B cell (primary cell): Measurements from ENCODE around the gene YJEFN3. TPM values are rescaled to one million over a fixed set of nuclear protein-coding genes. Genes with fewer than 3 reads are reported as not detected.

Source experiments
- ATAC-seq: fragments of 200-7000 bp; cut with Tn5 transposase; one replicate; pipeline ENCODE4 v1.10.0; 2021; ENCODE audit warnings: low read depth, mild to moderate bottlenecking, moderate number of reproducible peaks, moderate library complexity
- CTCF ChIA-PET: fragments of 350-600 bp; sonication (Branson Sonifier 250); formaldehyde crosslinking; loops from one replicate; lab custom pipeline; 2021; ENCODE audit warnings: antibody characterized with exemption, inconsistent platforms; lab: Charles Lee
- POLR2A ChIA-PET: fragments of 350-600 bp; sonication (Branson Sonifier 250); formaldehyde crosslinking; loops from one replicate; lab custom pipeline; 2021; ENCODE audit warnings: antibody characterized with exemption; lab: Charles Lee
- DNase-seq: peaks from one replicate; pipeline ENCODE4 v3.0.0; 2013
- H2AFZ ChIP-seq: 2 replicates; pipeline ENCODE4 v1.6.1; 2012; ENCODE audit warnings: mild to moderate bottlenecking, low read depth, low read length; ENCODE audit not compliant: insufficient read depth, poor library complexity, severe bottlenecking
- H3K27ac ChIP-seq, 2 donors: 1 replicate in 1 of 2; 2 replicates in 1 of 2; pipeline ENCODE4 v1.5.1; 2012 to 2013; ENCODE audit warnings: low read length in 2 of 2, mild to moderate bottlenecking in 2 of 2, moderate library complexity in 1 of 2
- H3K27me3 ChIP-seq, 4 experiments: fragments of 200-600 bp in 1 of 4; sonication (generic) in 1 of 4; replicated peaks in 1 of 4; 1 replicate in 2 of 4; 2 replicates in 2 of 4; pipeline versions ENCODE4 v1.6.1 to v1.7.0; 2013 to 2016; ENCODE audit warnings: low read length in 3 of 4, mild to moderate bottlenecking in 2 of 4, mixed read lengths in 1 of 4, moderate library complexity in 1 of 4; ENCODE audit not compliant: insufficient read depth in 4 of 4, control insufficient read depth in 3 of 4; ENCODE audit errors: control extremely low read depth in 1 of 4
- H3K36me3 ChIP-seq, 2 experiments: replicated peaks in 1 of 2; 1 replicate in 1 of 2; 2 replicates in 1 of 2; pipeline versions ENCODE4 v1.6.1 to v1.7.1; 2013; ENCODE audit warnings: low read length in 1 of 2; ENCODE audit not compliant: insufficient read depth in 2 of 2, control insufficient read depth in 1 of 2; ENCODE audit errors: control extremely low read depth in 1 of 2, extremely low read depth in 1 of 2
- H3K4me1 ChIP-seq, 2 donors: fragments of 200-600 bp in 1 of 2; sonication (generic) in 1 of 2; 1 replicate in 1 of 2; 2 replicates in 1 of 2; pipeline versions ENCODE4 v1.5.1 to v1.6.1; 2013 to 2017; ENCODE audit warnings: low read length in 2 of 2; ENCODE audit not compliant: control insufficient read depth in 2 of 2, insufficient read depth in 2 of 2
- H3K4me2 ChIP-seq: replicated peaks from 2 replicates; pipeline ENCODE3; 2012; ENCODE audit warnings: mild to moderate bottlenecking, low read depth, low read length; ENCODE audit not compliant: poor library complexity, severe bottlenecking
- H3K4me3 ChIP-seq, 5 experiments: fragments of 200-600 bp in 1 of 5; sonication (generic) in 1 of 5; 1 replicate in 3 of 5; 2 replicates in 2 of 5; pipeline versions ENCODE4 v1.5.1 to v1.7.0; 2011 to 2016; ENCODE audit warnings: low read length in 4 of 5, mild to moderate bottlenecking in 4 of 5, low read depth in 2 of 5, control low read depth in 1 of 5, moderate library complexity in 1 of 5; ENCODE audit not compliant: insufficient read depth in 1 of 5; ENCODE audit errors: control extremely low read depth in 1 of 5, extremely low read depth in 1 of 5
- H3K79me2 ChIP-seq: fragments of 200-600 bp; sonication (generic); one replicate; pipeline ENCODE4 v1.6.0; 2016; ENCODE audit warnings: low read length; ENCODE audit not compliant: control insufficient read depth, insufficient read depth
- H3K9ac ChIP-seq: fragments of 200-600 bp; sonication (generic); 2 replicates; pipeline ENCODE4 v1.6.1; 2017; ENCODE audit warnings: mild to moderate bottlenecking, low read length, moderate library complexity
- H3K9me3 ChIP-seq, 3 donors: one replicate each; pipeline versions ENCODE4 v1.6.1 to v1.7.1; 2013; ENCODE audit warnings: low read length in 2 of 3; ENCODE audit not compliant: control insufficient read depth in 2 of 3, insufficient read depth in 1 of 3; ENCODE audit errors: control extremely low read depth in 1 of 3
- H4K20me1 ChIP-seq: 2 replicates; pipeline ENCODE4 v1.6.0; 2012; ENCODE audit warnings: mild to moderate bottlenecking, low read length; ENCODE audit not compliant: insufficient read depth, control insufficient read depth, poor library complexity, severe bottlenecking
- H3K27ac Mint-ChIP-seq: one replicate; pipeline ENCODE4 v1.8.0; 2021; ENCODE audit warnings: mixed read lengths
- H3K27me3 Mint-ChIP-seq: one replicate; pipeline ENCODE4 v1.8.0; 2021; ENCODE audit warnings: mixed read lengths
- H3K4me1 Mint-ChIP-seq: one replicate; pipeline ENCODE4 v1.8.0; 2021; ENCODE audit warnings: mixed read lengths
- H3K4me3 Mint-ChIP-seq: one replicate; pipeline ENCODE4 v1.8.0; 2021; ENCODE audit warnings: mixed read lengths
- H3K9me3 Mint-ChIP-seq: one replicate; pipeline ENCODE4 v1.8.0; 2022; ENCODE audit warnings: mixed read lengths; ENCODE audit not compliant: insufficient read depth
- CTCF ChIP-seq: fragments of 200-600 bp; IDR thresholded peaks from one replicate; pipeline ENCODE4 v1.8.0; 2022; ENCODE audit warnings: antibody characterized with exemption, mild to moderate bottlenecking
- EZH2 ChIP-seq: IDR thresholded peaks from 2 replicates; pipeline ENCODE4 v1.6.1; 2012; ENCODE audit warnings: borderline replicate concordance, low read depth, mild to moderate bottlenecking, moderate library complexity, low read length; ENCODE audit not compliant: insufficient read depth, poor library complexity, severe bottlenecking
- WGBS: methylation state at CpG from one replicate; pipeline ENCODE4 v1.1.5; 2013; ENCODE audit warnings: missing lambda C conversion rate; ENCODE audit not compliant: insufficient coverage; 5-methylcytosine and 5-hydroxymethylcytosine counted together
- intact Hi-C: fragments of 100-400 bp; cut with micrococcal nuclease; formaldehyde crosslinking; loops from one replicate; pipeline ENCODE4 v1.10.0; 2022
- polyA plus RNA-seq: library from polyadenylated mRNA; depleted of rRNA; stranded (reverse); fragments of >200 nt; gene quantifications from 2 replicates; pipeline ENCODE4 v1.2.3, GENCODE V29; 2012
- total RNA-seq, 2 donors: library from RNA; stranded (reverse); fragments of 120-200 nt in 1 of 2; gene quantifications; 1 replicate in 1 of 2; 2 replicates in 1 of 2; pipeline versions ENCODE4 v1.2.3 to v1.2.4, GENCODE V29; 2013 to 2022

The YJEFN3 gene
- total and polyA plus RNA-seq, 2 donors (not counting 1 experiment from before 2014, with no cell fraction given): 7.1 to 8.8 TPM

GRCh38 chr19:19559931-19560330 lies 31.2 kb downstream of the YJEFN3 start:
- 57% methylated on average over 4 of the region's 4 CpGs for WGBS
- Histone ChIP-seq H3K9ac (no peak overlapping the region), H3K36me3 (no peaks in the 10 kb centered on the region), H3K4me1 (no peaks in the 10 kb centered on the region), H3K27me3 (no peaks in the 10 kb centered on the region), H3K4me3 (no peak overlapping the region), H3K9me3 (peaks cover 0 to 8% (median 0%) of the 10 kb centered on the region in 3 donors), H2AFZ (no peak overlapping the region), H3K27ac (no peak overlapping the region), H3K4me2 (no peak overlapping the region), H4K20me1 (no peaks in the 10 kb centered on the region), H3K79me2 (no peaks in the 10 kb centered on the region)
- intact Hi-C loops: no loop called here
- TF ChIP-seq EZH2 (no peak), CTCF (no peak)
- DNase-seq (no peak), ATAC-seq (no peak)
- no peaks in the 10 kb centered on the region for H3K9me3 Mint-ChIP-seq
- H3K4me1 Mint-ChIP-seq: no peaks in the 10 kb centered on the region
- no peak overlapping the region for H3K27ac Mint-ChIP-seq
- CTCF ChIA-PET: no interaction called here
- no peaks in the 10 kb centered on the region for H3K27me3 Mint-ChIP-seq
- POLR2A ChIA-PET: interaction anchor here (0.6 kb wide), 1 partner anchor 1078 kb away, joined by 14 read pairs; no protein-coding TSS in a partner anchor
- no peak overlapping the region for H3K4me3 Mint-ChIP-seq

- Mint-ChIP-seq H3K27me3 (no peaks in the 10 kb centered on the region), H3K4me3 (no peak overlapping the region), H3K27ac (no peak overlapping the region), H3K9me3 (no peaks in the 10 kb centered on the region), H3K4me1 (no peaks in the 10 kb centered on the region)
- WGBS: 95% methylated on average over 20 of the region's 26 CpGs
- Histone ChIP-seq H3K4me1 (no peaks in the 10 kb centered on the region), H3K79me2 (no peaks in the 10 kb centered on the region), H3K9me3 (peaks cover 0 to 8% (median 0%) of the 10 kb centered on the region in 3 donors), H3K27ac (no peak overlapping the region), H4K20me1 (no peaks in the 10 kb centered on the region), H3K27me3 (no peaks in the 10 kb centered on the region), H3K9ac (no peak overlapping the region), H3K4me3 (no peak overlapping the region), H3K4me2 (no peak overlapping the region), H2AFZ (no peak overlapping the region), H3K36me3 (no peaks in the 10 kb centered on the region)
- ChIA-PET CTCF (interaction anchor here (1.0 kb wide), 1 partner anchor 30 kb away, joined by 4 read pairs; no protein-coding TSS in a partner anchor), POLR2A (no interaction called here)
- no peak for DNase-seq
- intact Hi-C loops: no loop called here
- no peak for ATAC-seq
- TF ChIP-seq CTCF: no peak
- TF ChIP-seq EZH2: no peak
Measured at GRCh38 chr19:19561946-19562664, 33.4 kb downstream of the YJEFN3 start.
